GM12801 (cell line): ENCODE data around the gene ABCG1.

ENCODE experiments used
- CTCF ChIP-seq: IDR thresholded peaks from one replicate; pipeline ENCODE4 v1.5.1; 2011; ENCODE audit warnings: control low read depth; ENCODE audit not compliant: insufficient read length; ENCODE audit errors: extremely low read depth

The ABCG1 gene

GRCh38 chr21:42331660-42332059, 112.7 kb downstream of the ABCG1 start:
- TF ChIP-seq CTCF: no peak

GRCh38 chr21:42332557-42333317, 113.8 kb downstream of the ABCG1 start:
- TF ChIP-seq CTCF: no peak

GRCh38 chr21:42336054-42336453, 117.1 kb downstream of the ABCG1 start:
- no peak for TF ChIP-seq CTCF

- TF ChIP-seq CTCF: no peak
Observed at GRCh38 chr21:42337276-42337675, 118.3 kb downstream of the ABCG1 start.

GRCh38 chr21:42337830-42338728, 119.1 kb downstream of the ABCG1 start:
- no peak for TF ChIP-seq CTCF

GRCh38 chr21:42338729-42339715, 120.1 kb downstream of the ABCG1 start:
- no peak for TF ChIP-seq CTCF
